NB4 (cell line): ENCODE measurements around the gene OR6V1.

Experiments
- DNase-seq: peaks from one replicate; pipeline ENCODE4 v3.0.0; 2010; ENCODE audit warnings: low read depth
- H3K4me3 ChIP-seq: one replicate; pipeline ENCODE4 v1.5.1; 2011; ENCODE audit warnings: mild to moderate bottlenecking, low read depth, low read length, moderate library complexity
- CTCF ChIP-seq: IDR thresholded peaks from one replicate; pipeline ENCODE4 v1.5.1; 2012; ENCODE audit warnings: low read depth, low read length
- MAX ChIP-seq: IDR thresholded peaks from 2 replicates; pipeline ENCODE4 v1.6.1; 2011; ENCODE audit warnings: low read depth, low read length
- MYC ChIP-seq: IDR thresholded peaks from 2 replicates; pipeline ENCODE4 v1.6.1; 2011; ENCODE audit warnings: low read depth, low read length
- POLR2A ChIP-seq: IDR thresholded peaks from 2 replicates; pipeline ENCODE4 v1.6.1; 2011; ENCODE audit warnings: mild to moderate bottlenecking; ENCODE audit not compliant: insufficient read length; ENCODE audit errors: extremely low read depth

OR6V1 gene

DNA sequence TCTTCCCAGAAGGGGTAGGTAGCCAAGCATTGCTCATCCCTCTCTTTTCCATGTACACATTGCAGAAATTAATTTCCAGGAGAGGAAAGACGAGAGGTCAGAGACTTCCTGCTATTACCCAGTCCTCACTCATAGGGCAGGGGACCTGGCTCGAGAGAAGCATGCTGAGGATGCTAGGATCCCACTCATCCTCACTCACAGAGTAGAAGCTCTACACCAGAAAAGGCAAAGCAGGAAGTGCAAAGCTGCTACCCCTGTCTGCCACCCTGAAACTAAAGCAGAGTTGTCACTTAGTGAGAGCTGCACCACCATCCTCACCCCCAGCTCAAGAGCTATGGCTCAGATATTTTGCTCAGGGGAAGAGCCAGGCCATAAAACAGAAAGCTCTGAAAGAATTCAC, 35.1 kb upstream of the OR6V1 start:
- no peak overlapping the region for H3K4me3 ChIP-seq
- DNase-seq, result no peak
- TF ChIP-seq POLR2A (no peak), MYC (no peak)

DNA sequence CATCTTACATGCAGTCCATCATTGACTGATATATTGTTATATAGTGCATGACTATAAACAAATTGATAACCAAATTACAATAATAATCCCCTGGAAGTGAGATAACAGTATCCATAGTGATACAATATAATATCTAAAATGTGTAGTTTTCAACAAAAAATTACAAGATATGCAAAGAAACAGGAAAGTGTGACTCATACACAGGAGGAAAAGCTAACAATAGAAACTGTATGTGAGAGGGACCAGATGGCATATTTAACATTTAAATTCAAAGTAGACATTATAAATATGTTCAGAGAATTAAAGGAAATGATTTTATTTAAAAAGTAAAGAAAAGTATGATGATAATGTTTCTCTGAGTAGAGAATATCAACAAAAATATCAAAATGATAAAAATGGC, 33.2 kb upstream of the OR6V1 start:
- no peak for DNase-seq
- H3K4me3 ChIP-seq, result no peak overlapping the region
- TF ChIP-seq POLR2A, result no peak
- no peak for TF ChIP-seq MAX
- no peak for TF ChIP-seq CTCF
- no peak for TF ChIP-seq MYC

DNA sequence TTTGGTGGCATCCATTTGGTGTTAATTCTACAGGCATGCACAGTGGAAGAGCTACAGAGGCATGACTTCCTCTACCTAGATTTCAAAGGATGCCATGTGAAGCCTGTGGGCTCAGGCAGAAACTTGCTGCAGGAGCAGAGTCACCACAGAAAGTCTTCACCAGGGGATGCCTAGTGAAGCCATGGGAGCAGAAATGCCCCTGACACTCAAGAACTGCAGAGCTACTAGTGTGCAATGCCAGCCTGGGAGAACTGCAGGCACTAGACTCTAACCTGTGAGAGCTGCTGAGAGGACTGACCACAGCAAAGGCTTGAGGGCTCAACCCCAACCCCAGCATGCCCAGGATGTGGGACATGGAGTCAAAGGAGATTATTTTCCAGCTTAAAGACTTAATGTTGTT, 29.1 kb upstream of the OR6V1 start:
- H3K4me3 ChIP-seq, result no peak overlapping the region
- TF ChIP-seq POLR2A (no peak), MAX (no peak), MYC (no peak), CTCF (no peak)
- no peak for DNase-seq

DNA sequence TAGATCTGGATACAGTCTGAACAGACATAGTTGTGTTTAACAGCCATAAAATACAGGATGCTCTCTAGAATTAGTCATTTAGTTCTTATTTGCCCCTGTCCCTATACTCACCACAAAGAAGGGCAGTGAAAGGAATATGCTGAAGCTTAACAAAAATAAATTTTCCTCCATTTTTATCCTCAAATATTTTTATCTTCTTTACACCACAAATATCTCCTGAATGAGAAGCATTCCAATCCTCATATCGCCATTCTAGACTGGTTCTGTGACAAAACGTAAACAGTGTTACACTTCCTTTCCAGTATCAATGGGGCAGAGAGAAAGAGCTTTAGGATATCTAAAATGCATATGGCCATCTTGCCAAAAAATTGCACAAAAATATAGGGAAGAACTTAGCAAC, 26.8 kb upstream of the OR6V1 start:
- no peak for TF ChIP-seq MYC
- no peak for TF ChIP-seq CTCF
- TF ChIP-seq POLR2A, result no peak
- no peak for TF ChIP-seq MAX
- no peak overlapping the region for H3K4me3 ChIP-seq
- no peak for DNase-seq

DNA sequence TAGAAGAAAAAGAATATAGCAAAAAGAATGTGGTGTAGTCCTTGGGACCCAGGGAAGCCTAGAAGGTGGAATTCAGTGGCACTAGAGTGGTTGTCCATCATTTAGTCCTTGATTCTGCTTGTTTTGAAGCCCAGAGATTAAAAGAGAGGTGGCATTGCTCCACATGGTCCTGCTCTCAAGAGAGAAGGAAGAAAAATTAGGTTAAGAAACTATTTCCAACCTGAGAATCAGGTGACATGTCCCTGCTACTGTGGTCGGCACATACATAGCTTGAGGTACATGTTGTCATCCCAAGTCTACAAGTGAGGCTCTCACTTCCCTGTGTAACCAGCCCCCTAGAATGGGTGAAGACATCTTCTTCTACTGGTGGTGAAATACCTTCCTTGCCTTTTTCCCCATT, 25.1 kb upstream of the OR6V1 start, which contains the start of gene OR9A2:
OR9A2 (minus strand) TSS at position 101 of the 400 bp plus-strand sequence; CDS start at position 101, 0 bp downstream.
- no peak for TF ChIP-seq CTCF
- TF ChIP-seq MAX, result no peak
- no peak for TF ChIP-seq POLR2A
- TF ChIP-seq MYC, result no peak
- H3K4me3 ChIP-seq, result no peak within 1 kb of the TSS
- DNase-seq, result no peak

DNA sequence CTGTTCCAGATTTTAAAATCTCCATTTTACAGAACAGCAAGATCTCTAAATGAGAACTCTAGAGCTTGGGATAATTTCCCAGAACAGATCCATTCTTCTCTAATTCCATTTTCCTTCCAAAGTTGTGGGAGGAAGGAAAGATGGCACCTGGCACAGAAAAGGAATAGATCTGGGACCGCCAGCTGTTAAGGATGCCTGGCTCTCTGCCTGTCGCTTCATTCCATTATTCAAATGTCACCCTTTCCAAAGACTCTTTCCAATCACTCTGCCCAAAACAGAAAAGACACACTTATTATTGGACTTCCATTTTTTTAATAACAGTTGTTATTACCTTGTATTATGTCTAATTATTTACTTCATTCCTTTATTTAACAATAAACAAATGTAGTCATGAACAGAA, 24.5 kb upstream of the OR6V1 start:
- H3K4me3 ChIP-seq, result no peak overlapping the region
- TF ChIP-seq CTCF, result no peak
- no peak for TF ChIP-seq POLR2A
- TF ChIP-seq MAX, result no peak
- no peak for TF ChIP-seq MYC
- no peak for DNase-seq
